Stimulated activated CD4-positive, alpha-beta T cell treated with anti-CD3 and anti-CD28 coated beads, Interleukin-1b, Interleukin-23, amount 100 ng/mL, for 1 hour (primary cell): ENCODE data around the gene EIF2D.

Source experiments
- DNase-seq, 2 donors: peaks; one replicate each; pipeline ENCODE4 v3.0.0-alpha.2; 2020; ENCODE audit warnings: low read depth in 2 of 2

The EIF2D gene

GRCh38 chr1:206547104-206547503, 65.2 kb downstream of the EIF2D start:
- no peak for DNase-seq

- no peak for DNase-seq
Measured at GRCh38 chr1:206545351-206545750, 66.9 kb downstream of the EIF2D start.

- DNase-seq: peak; percentile 62 to 80
Measured at GRCh38 chr1:206544562-206545257, 67.6 kb downstream of the EIF2D start.
